HEK293 (cell line): Measurements from ENCODE around the gene RPL36.
A peak's percentile ranks its signal among the peaks of the same experiment; 100 is the strongest.

ENCODE experiments used
- GLI2 ChIP-seq: fragments of 450-650 bp; formaldehyde crosslinking; IDR thresholded peaks from 2 replicates; pipeline ENCODE4; 2017; ENCODE audit warnings: missing biosample characterization, missing genetic modification characterization, low read depth, borderline replicate concordance
- GLI4 ChIP-seq: fragments of 450-650 bp; formaldehyde crosslinking; IDR thresholded peaks from 2 replicates; pipeline ENCODE4 v1.5.1; 2016; ENCODE audit warnings: missing biosample characterization, missing genetic modification characterization
- GLIS2 ChIP-seq: fragments of 450-650 bp; formaldehyde crosslinking; IDR thresholded peaks from 2 replicates; pipeline ENCODE4 v1.5.1; 2016; ENCODE audit warnings: missing biosample characterization, missing genetic modification characterization
- HOXC10 ChIP-seq: sonication (generic); formaldehyde crosslinking; IDR thresholded peaks from 2 replicates; pipeline ENCODE4 v1.8.1; 2023; ENCODE audit warnings: mild to moderate bottlenecking, missing genetic modification reagents
- SETDB1 ChIP-seq: IDR thresholded peaks from one replicate; pipeline ENCODE4 v1.6.1; 2017; ENCODE audit warnings: mild to moderate bottlenecking, low read length, moderate library complexity, mixed read lengths; ENCODE audit not compliant: insufficient read length
- WT1 ChIP-seq: fragments of 450-650 bp; formaldehyde crosslinking; IDR thresholded peaks from 2 replicates; pipeline ENCODE4 v1.5.1; 2016; ENCODE audit warnings: missing biosample characterization, missing genetic modification characterization
- ZBTB10 ChIP-seq: fragments of 450-650 bp; formaldehyde crosslinking; IDR thresholded peaks from 2 replicates; pipeline ENCODE4 v1.5.1; 2016; ENCODE audit warnings: missing biosample characterization, missing genetic modification characterization
- ZBTB7A ChIP-seq: fragments of 450-650 bp; formaldehyde crosslinking; IDR thresholded peaks from 2 replicates; pipeline ENCODE4 v1.5.1; 2016; ENCODE audit warnings: low read depth, missing biosample characterization, missing genetic modification characterization
- ZNF10 ChIP-seq: fragments of 450-650 bp; formaldehyde crosslinking; IDR thresholded peaks from 2 replicates; pipeline ENCODE4 v1.5.1; 2017; ENCODE audit warnings: missing biosample characterization, missing genetic modification characterization
- ZNF174 ChIP-seq: fragments of 450-650 bp; formaldehyde crosslinking; IDR thresholded peaks from 2 replicates; pipeline ENCODE4 v1.5.0; 2017; ENCODE audit warnings: missing biosample characterization, mild to moderate bottlenecking, missing genetic modification characterization
- ZNF175 ChIP-seq: fragments of 450-650 bp; formaldehyde crosslinking; IDR thresholded peaks from 2 replicates; pipeline ENCODE4 v1.5.1; 2016; ENCODE audit warnings: missing biosample characterization, missing genetic modification characterization
- ZNF19 ChIP-seq: fragments of 450-650 bp; formaldehyde crosslinking; IDR thresholded peaks from 2 replicates; pipeline ENCODE4; 2016; ENCODE audit warnings: missing biosample characterization, missing genetic modification characterization, low read depth
- ZNF211 ChIP-seq: fragments of 450-650 bp; formaldehyde crosslinking; IDR thresholded peaks from 2 replicates; pipeline ENCODE4 v1.5.1; 2016; ENCODE audit warnings: low read depth, missing biosample characterization, missing genetic modification characterization
- ZNF239 ChIP-seq: fragments of 450-650 bp; formaldehyde crosslinking; IDR thresholded peaks from 2 replicates; pipeline ENCODE4 v1.5.1; 2016; ENCODE audit warnings: missing biosample characterization, missing genetic modification characterization
- ZNF266 ChIP-seq: fragments of 450-650 bp; formaldehyde crosslinking; IDR thresholded peaks from 2 replicates; pipeline ENCODE4 v1.5.1; 2016; ENCODE audit warnings: missing biosample characterization, missing genetic modification characterization, low read depth
- ZNF335 ChIP-seq: fragments of 450-650 bp; formaldehyde crosslinking; conservative IDR thresholded peaks from 2 replicates; pipeline ENCODE4 v1.5.1; 2016; ENCODE audit warnings: missing biosample characterization, missing genetic modification characterization
- ZNF354C ChIP-seq: fragments of 450-650 bp; formaldehyde crosslinking; IDR thresholded peaks from 2 replicates; pipeline ENCODE4 v1.5.1; 2016; ENCODE audit warnings: missing biosample characterization, missing genetic modification characterization, low read depth, borderline replicate concordance
- ZNF518A ChIP-seq: fragments of 450-650 bp; formaldehyde crosslinking; conservative IDR thresholded peaks from 2 replicates; pipeline ENCODE4 v1.5.1; 2016; ENCODE audit warnings: low read depth, missing biosample characterization, missing genetic modification characterization
- ZNF585B ChIP-seq: fragments of 450-650 bp; formaldehyde crosslinking; IDR thresholded peaks from 2 replicates; pipeline ENCODE4 v1.5.1; 2016; ENCODE audit warnings: missing biosample characterization, missing genetic modification characterization
- TF ChIP-seq, protein P1 (sequence below): fragments of 450-650 bp; formaldehyde crosslinking; conservative IDR thresholded peaks from 2 replicates; pipeline ENCODE4 v1.5.1; 2016; ENCODE audit warnings: low read depth, missing biosample characterization, missing genetic modification characterization
- TF ChIP-seq, protein P2 (sequence below): fragments of 450-650 bp; formaldehyde crosslinking; IDR thresholded peaks from 2 replicates; pipeline ENCODE4 v1.5.0; 2017; ENCODE audit warnings: missing biosample characterization, missing genetic modification characterization, borderline replicate concordance
- TF ChIP-seq, protein P3 (sequence below): fragments of 450-650 bp; formaldehyde crosslinking; IDR thresholded peaks from 2 replicates; pipeline ENCODE4 v1.5.1; 2016; ENCODE audit warnings: missing biosample characterization, missing genetic modification characterization
- TF ChIP-seq, protein P4 (sequence below): fragments of 450-650 bp; formaldehyde crosslinking; IDR thresholded peaks from 2 replicates; pipeline ENCODE4 v1.5.1; 2016; ENCODE audit warnings: missing biosample characterization, missing genetic modification characterization

RPL36 gene

GRCh38 chr19:5680084-5680436 lies 10.0 kb upstream of the RPL36 start (continued):
- TF ChIP-seq ZNF10 (tag by site-specific recombination) (no peak), ZNF266 (no peak), ZBTB7A (0 out of 2 replicates have a peak, but pooled peaks have one; percentile 15), GLI2 (no peak; the same call in 1 of the 2 replicates), ZNF239 (tag by site-specific recombination) (no peak), ZNF518A (no peak), GLIS2 (tag by site-specific recombination) (peak; percentile 76), ZNF174 (tag by site-specific recombination) (no peak), ZNF354C (tag by site-specific recombination) (no peak), SETDB1 (no peak), ZNF585B (tag by site-specific recombination) (no peak), GLI4 (tag by site-specific recombination) (0 out of 2 replicates have a peak, but pooled peaks have one; percentile 27), WT1 (tag by site-specific recombination) (no peak), ZNF335 (tag by site-specific recombination) (no peak), ZNF211 (tag by site-specific recombination) (no peak), ZBTB10 (tag by site-specific recombination) (peak; percentile 87), HOXC10 (CRISPR knock-in tag) (no peak), ZNF175 (tag by site-specific recombination) (no peak), ZNF19 (tag by site-specific recombination) (no peak)
- TF ChIP-seq, protein P1, sequence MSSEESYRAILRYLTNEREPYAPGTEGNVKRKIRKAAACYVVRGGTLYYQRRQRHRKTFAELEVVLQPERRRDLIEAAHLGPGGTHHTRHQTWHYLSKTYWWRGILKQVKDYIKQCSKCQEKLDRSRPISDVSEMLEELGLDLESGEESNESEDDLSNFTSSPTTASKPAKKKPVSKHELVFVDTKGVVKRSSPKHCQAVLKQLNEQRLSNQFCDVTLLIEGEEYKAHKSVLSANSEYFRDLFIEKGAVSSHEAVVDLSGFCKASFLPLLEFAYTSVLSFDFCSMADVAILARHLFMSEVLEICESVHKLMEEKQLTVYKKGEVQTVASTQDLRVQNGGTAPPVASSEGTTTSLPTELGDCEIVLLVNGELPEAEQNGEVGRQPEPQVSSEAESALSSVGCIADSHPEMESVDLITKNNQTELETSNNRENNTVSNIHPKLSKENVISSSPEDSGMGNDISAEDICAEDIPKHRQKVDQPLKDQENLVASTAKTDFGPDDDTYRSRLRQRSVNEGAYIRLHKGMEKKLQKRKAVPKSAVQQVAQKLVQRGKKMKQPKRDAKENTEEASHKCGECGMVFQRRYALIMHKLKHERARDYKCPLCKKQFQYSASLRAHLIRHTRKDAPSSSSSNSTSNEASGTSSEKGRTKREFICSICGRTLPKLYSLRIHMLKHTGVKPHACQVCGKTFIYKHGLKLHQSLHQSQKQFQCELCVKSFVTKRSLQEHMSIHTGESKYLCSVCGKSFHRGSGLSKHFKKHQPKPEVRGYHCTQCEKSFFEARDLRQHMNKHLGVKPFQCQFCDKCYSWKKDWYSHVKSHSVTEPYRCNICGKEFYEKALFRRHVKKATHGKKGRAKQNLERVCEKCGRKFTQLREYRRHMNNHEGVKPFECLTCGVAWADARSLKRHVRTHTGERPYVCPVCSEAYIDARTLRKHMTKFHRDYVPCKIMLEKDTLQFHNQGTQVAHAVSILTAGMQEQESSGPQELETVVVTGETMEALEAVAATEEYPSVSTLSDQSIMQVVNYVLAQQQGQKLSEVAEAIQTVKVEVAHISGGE (tag by site-specific recombination) = no peak
- TF ChIP-seq, protein P2, sequence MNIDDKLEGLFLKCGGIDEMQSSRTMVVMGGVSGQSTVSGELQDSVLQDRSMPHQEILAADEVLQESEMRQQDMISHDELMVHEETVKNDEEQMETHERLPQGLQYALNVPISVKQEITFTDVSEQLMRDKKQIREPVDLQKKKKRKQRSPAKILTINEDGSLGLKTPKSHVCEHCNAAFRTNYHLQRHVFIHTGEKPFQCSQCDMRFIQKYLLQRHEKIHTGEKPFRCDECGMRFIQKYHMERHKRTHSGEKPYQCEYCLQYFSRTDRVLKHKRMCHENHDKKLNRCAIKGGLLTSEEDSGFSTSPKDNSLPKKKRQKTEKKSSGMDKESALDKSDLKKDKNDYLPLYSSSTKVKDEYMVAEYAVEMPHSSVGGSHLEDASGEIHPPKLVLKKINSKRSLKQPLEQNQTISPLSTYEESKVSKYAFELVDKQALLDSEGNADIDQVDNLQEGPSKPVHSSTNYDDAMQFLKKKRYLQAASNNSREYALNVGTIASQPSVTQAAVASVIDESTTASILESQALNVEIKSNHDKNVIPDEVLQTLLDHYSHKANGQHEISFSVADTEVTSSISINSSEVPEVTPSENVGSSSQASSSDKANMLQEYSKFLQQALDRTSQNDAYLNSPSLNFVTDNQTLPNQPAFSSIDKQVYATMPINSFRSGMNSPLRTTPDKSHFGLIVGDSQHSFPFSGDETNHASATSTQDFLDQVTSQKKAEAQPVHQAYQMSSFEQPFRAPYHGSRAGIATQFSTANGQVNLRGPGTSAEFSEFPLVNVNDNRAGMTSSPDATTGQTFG (tag by site-specific recombination) = no peak
- TF ChIP-seq, protein P3, sequence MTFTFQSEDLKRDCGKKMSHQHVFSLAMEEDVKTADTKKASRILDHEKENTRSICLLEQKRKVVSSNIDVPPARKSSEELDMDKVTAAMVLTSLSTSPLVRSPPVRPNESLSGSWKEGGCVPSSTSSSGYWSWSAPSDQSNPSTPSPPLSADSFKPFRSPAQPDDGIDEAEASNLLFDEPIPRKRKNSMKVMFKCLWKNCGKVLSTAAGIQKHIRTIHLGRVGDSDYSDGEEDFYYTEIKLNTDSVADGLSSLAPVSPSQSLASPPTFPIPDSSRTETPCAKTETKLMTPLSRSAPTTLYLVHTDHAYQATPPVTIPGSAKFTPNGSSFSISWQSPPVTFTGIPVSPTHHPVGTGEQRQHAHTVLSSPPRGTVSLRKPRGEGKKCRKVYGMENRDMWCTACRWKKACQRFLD = no peak
- TF ChIP-seq, protein P4, sequence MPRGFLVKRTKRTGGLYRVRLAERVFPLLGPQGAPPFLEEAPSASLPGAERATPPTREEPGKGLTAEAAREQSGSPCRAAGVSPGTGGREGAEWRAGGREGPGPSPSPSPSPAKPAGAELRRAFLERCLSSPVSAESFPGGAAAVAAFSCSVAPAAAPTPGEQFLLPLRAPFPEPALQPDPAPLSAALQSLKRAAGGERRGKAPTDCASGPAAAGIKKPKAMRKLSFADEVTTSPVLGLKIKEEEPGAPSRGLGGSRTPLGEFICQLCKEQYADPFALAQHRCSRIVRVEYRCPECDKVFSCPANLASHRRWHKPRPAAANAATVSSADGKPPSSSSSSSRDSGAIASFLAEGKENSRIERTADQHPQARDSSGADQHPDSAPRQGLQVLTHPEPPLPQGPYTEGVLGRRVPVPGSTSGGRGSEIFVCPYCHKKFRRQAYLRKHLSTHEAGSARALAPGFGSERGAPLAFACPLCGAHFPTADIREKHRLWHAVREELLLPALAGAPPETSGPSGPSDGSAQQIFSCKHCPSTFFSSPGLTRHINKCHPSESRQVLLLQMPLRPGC (tag by site-specific recombination) = no peak
